Heart right ventricle (tissue), 16 donors: ENCODE measurements around the gene LRRC19. TPM values are rescaled to one million over a fixed set of nuclear protein-coding genes. Genes with fewer than 3 reads are reported as not detected.

Source experiments
- ATAC-seq, 8 donors: fragments of 200-7000 bp; cut with Tn5 transposase; one replicate each; pipeline ENCODE4 v1.9.1; 2020; ENCODE audit warnings: mild to moderate bottlenecking in 8 of 8, moderate library complexity in 8 of 8, moderate number of reproducible peaks in 1 of 8
- DNase-seq, 2 donors: peaks; one replicate each; pipeline ENCODE4 v3.0.0-alpha.2; 2020
- H3K27ac ChIP-seq, 10 donors: fragments of 200-600 bp; sonication (generic) in 2 of 10; one replicate each; pipeline versions ENCODE4 v1.5.0 to v1.8.0; 2020 to 2022; ENCODE audit warnings: mild to moderate bottlenecking in 3 of 10
- H3K27me3 ChIP-seq, 7 donors: fragments of 200-600 bp; one replicate each; pipeline ENCODE4 v1.8.0; 2021 to 2022; ENCODE audit warnings: mild to moderate bottlenecking in 2 of 7
- H3K36me3 ChIP-seq, 9 donors: fragments of 200-600 bp; sonication (generic) in 1 of 9; one replicate each; pipeline versions ENCODE4 v1.5.0 to v1.8.0; 2020 to 2022; ENCODE audit warnings: mild to moderate bottlenecking in 2 of 9
- H3K4me1 ChIP-seq, 9 donors: fragments of 200-600 bp; sonication (generic) in 1 of 9; one replicate each; pipeline versions ENCODE4 v1.5.0 to v1.8.0; 2020 to 2022; ENCODE audit warnings: mild to moderate bottlenecking in 4 of 9
- H3K4me3 ChIP-seq, 10 donors: fragments of 200-600 bp; sonication (generic) in 2 of 10; one replicate each; pipeline versions ENCODE4 v1.5.0 to v1.8.0; 2020 to 2022; ENCODE audit warnings: mild to moderate bottlenecking in 7 of 10, moderate library complexity in 2 of 10
- H3K9me3 ChIP-seq, 11 donors: fragments of 200-600 bp in 10 of 11; sonication (generic) in 2 of 11; one replicate each; pipeline versions ENCODE4 v1.5.0 to v1.8.0; 2013 to 2022; ENCODE audit warnings: mild to moderate bottlenecking in 2 of 11, control low read depth in 1 of 11, moderate library complexity in 1 of 11
- WGBS, 2 donors: extraction: QIAGEN DNeasy Blood & Tissue Kit; methylation state at CpG; one replicate each; pipeline ENCODE4 v1.1.7; 2013; ENCODE audit warnings: inconsistent platforms in 1 of 2; 5-methylcytosine and 5-hydroxymethylcytosine counted together
- intact Hi-C, 10 donors: fragments of 100-400 bp; cut with DNase I; formaldehyde crosslinking; loops; one replicate each; pipeline versions ENCODE4 v1.11.1 to v1.14.2; 2022
- polyA plus RNA-seq, 2 donors: library from polyadenylated mRNA; stranded (reverse); fragments of 200-250 nt; gene quantifications; one replicate each; pipeline ENCODE4 v1.2.3, GENCODE V29; 2013
- total RNA-seq, 10 donors: library from RNA; stranded (reverse); fragmentation: NEBNext Ultra II Directional in 3 of 10; extraction: Animal tissue kit (Norgen Biotek cat#: 25700) in 3 of 10; gene quantifications; one replicate each; pipeline versions ENCODE4 v1.2.1 to v1.2.4, GENCODE V29; 2021 to 2023
- TF ChIP-seq, protein P1 (sequence below), 9 donors: fragments of 200-600 bp; sonication (generic) in 2 of 9; IDR thresholded peaks; one replicate each; pipeline versions ENCODE4 v1.5.0 to v1.8.0; 2021 to 2022; ENCODE audit warnings: antibody characterized with exemption in 9 of 9, mild to moderate bottlenecking in 5 of 9, moderate library complexity in 1 of 9
- donor health status: Arrhythmogenic right ventricular cardiomyopathy.
- donor health status: ischemic (EF 13 %, LVEDD 7.1; RV severe dilation, severe dysfunction).
- donor health status: healthy with polysubstance abuse.
- donor health status: DM: no; HTN: yes; CAD: no.
- donor health status: DM: no; HTN: no; CAD: no.
- donor health status: ischemic (EF 25% LVEDD 6.9; RV normal size, moderate dysfunction).
- donor health status: ischemic (EF 25% LVEDD 5.7; RV mildly dilated, moderate dysfunction).
- donor health status: healthy.
- donor health status: DM: yes; HTN: yes; CAD: no.
- donor health status: Ischemic cardiomyopathy.
- donor health status: ischemic (EF 35%, LVEDD 5.7; RV mildly dilated, moderate dysfunction).
- donor health status: nonischemic (EF 11% LVEDD 7.7; RV severe dilation, severe dysfunction).
- donor health status: DM: yes; HTN: yes; CAD: no.
- donor health status: PGD.
- donor health status: ischemic (EF 29% LVEDD 5.4; RV normal size, mild dysfunction).
- donor health status: nonischemic (EF 23%, LVEDD 6.1; RV moderate dilation, normal function).

LRRC19 gene
- total and polyA plus RNA-seq, 12 donors: not detected

DNA sequence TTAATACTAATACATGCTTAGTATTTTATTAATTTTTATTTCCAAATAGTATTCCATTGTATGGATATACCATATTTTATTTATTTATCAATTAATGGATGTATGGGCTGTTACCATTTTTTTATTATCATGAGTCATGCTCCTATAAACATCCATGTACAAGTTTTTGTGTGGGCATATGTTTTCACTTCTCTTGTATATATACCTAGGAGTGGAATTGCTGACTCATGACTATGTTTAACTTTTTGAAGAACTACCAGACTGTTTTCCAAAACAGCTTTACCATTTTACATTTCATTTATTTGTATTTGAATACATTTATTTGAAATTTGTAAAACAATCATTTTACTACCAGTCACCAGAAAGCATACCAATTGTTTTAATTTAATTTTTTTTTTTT, 14.1 kb upstream of the LRRC19 start:
- H3K9me3 ChIP-seq: no peaks in the 10 kb centered on the region
- H3K27me3 ChIP-seq: no peaks in the 10 kb centered on the region
- H3K4me1 ChIP-seq: no peaks in the 10 kb centered on the region
- TF ChIP-seq, protein P1, sequence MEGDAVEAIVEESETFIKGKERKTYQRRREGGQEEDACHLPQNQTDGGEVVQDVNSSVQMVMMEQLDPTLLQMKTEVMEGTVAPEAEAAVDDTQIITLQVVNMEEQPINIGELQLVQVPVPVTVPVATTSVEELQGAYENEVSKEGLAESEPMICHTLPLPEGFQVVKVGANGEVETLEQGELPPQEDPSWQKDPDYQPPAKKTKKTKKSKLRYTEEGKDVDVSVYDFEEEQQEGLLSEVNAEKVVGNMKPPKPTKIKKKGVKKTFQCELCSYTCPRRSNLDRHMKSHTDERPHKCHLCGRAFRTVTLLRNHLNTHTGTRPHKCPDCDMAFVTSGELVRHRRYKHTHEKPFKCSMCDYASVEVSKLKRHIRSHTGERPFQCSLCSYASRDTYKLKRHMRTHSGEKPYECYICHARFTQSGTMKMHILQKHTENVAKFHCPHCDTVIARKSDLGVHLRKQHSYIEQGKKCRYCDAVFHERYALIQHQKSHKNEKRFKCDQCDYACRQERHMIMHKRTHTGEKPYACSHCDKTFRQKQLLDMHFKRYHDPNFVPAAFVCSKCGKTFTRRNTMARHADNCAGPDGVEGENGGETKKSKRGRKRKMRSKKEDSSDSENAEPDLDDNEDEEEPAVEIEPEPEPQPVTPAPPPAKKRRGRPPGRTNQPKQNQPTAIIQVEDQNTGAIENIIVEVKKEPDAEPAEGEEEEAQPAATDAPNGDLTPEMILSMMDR (IDR thresholded peaks at IDR 0.05): no peak
- intact Hi-C loops: no loop called here
- no peak overlapping the region for H3K4me3 ChIP-seq
- no peak for ATAC-seq
- H3K27ac ChIP-seq: no peak overlapping the region
- peaks cover 0 to 84% (median 23%) of the 10 kb centered on the region in 9 donors for H3K36me3 ChIP-seq
- no peak for DNase-seq

DNA sequence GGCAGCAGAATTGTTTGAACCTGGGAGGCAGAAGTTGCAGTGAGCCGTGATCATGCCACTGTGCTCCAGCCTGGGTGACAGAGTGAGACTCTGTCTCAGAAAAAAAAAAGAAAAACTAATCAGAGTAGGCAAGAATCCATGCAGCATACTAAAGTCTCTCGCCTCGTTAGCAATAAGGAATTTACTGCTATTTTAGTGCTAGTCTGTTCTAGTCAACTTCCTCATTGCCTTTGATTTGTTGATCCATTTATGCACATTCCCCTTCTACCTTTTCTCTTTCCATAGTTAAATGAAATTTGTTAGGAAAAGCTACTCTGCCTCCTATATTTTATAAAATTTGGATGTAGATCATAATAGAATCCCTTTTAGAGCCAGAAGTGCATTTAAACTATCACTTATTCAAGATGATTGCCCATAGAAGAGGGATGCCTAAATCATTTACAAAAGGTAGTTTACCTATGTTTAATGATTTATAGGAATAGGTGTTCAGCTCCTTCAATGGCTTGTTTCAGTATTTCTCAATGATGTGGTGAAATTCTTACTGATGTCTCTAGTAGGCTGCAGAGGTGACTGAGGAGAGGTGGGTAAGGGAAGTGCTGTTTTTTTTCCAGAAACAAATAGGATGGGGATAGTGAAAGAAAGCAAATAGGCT, 1.9 kb downstream of the LRRC19 start:
- Histone ChIP-seq H3K27me3 (no peaks in the 10 kb centered on the region), H3K9me3 (no peaks in the 10 kb centered on the region), H3K36me3 (peaks cover 0 to 6% (median 0%) of the 10 kb centered on the region in 9 donors), H3K27ac (no peak overlapping the region), H3K4me3 (no peak overlapping the region), H3K4me1 (no peaks in the 10 kb centered on the region)
- DNase-seq (no peak), ATAC-seq (no peak)
- TF ChIP-seq, protein P1 (IDR thresholded peaks at IDR 0.05): no peak
- intact Hi-C loops: no loop called here
- WGBS, 2 donors: 94 to 96% methylated on average over 3 of the region's 3 CpGs

DNA sequence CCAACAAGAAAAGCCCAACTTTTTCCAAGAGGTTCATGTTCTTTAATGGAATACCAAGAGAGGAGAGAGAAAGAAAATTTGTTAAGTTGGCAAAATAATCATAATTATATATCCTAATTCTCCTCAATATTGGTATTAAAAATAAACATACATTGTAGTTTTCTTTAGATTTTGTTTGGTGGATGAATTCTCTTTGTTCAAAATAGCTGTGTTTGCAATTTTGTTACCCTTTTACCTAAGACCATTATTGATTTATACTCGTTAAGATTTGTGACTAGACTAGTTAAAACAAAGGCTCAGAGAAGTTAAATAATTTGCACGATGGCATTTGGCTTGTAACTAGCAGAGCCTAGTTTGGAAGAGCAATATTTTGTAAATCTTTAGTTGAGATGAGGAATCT, 9.7 kb downstream of the LRRC19 start:
- Histone ChIP-seq H3K4me1 (no peaks in the 10 kb centered on the region), H3K9me3 (no peaks in the 10 kb centered on the region), H3K36me3 (peaks cover 0 to 38% (median 0%) of the 10 kb centered on the region in 9 donors), H3K27ac (no peak overlapping the region), H3K4me3 (no peak overlapping the region), H3K27me3 (no peaks in the 10 kb centered on the region)
- no peak for DNase-seq
- ATAC-seq: no peak
- TF ChIP-seq, protein P1 (IDR thresholded peaks at IDR 0.05): no peak
- 88 to 92% methylated on average over 2 of the region's 2 CpGs for WGBS, 2 donors
- intact Hi-C loops: loop anchor here in 1 of 10 donors (10.0 kb wide), 1 partner anchor 59 kb away; no protein-coding TSS in a partner anchor

DNA sequence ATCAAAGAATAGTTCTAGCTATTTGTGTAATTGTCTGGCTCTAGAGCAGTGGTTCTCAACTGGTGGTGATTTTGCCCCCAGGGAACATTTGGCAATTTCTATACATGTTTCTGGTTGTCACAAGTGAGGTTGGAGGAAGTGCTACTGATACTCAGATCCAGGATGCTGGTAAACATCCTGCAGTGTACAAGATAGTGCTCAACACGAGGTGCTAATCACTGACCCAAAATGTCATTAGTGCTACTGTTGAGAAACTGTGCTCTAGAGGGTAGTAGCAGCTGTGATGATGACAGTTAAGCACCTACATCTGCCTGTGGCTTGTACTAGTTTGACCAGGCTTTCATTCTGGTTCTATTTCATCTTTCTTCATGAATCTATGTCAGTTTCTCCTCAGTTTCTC, 22.1 kb downstream of the LRRC19 start:
- H3K27ac ChIP-seq: no peak overlapping the region
- no peaks in the 10 kb centered on the region for H3K4me1 ChIP-seq
- 45 to 57% methylated on average over 1 of the region's 1 CpG for WGBS, 2 donors
- peaks cover 0 to 95% (median 21%) of the 10 kb centered on the region in 9 donors for H3K36me3 ChIP-seq
- TF ChIP-seq, protein P1 (IDR thresholded peaks at IDR 0.05): no peak
- no peak overlapping the region for H3K4me3 ChIP-seq
- intact Hi-C loops: no loop called here
- H3K9me3 ChIP-seq: no peaks in the 10 kb centered on the region
- DNase-seq: no peak
- ATAC-seq: no peak
- H3K27me3 ChIP-seq: no peaks in the 10 kb centered on the region
